Esophagus squamous epithelium (tissue), 4 donors: ENCODE measurements around the gene ARID5B.

Source experiments
- POLR2A ChIP-seq, 4 donors: fragments of 450-650 bp; IDR thresholded peaks; one replicate each; pipeline ENCODE4 v1.6.1; 2017; ENCODE audit warnings: antibody characterized with exemption in 4 of 4, mild to moderate bottlenecking in 4 of 4, moderate library complexity in 3 of 4
- TF ChIP-seq, protein P1 (sequence below), 6 experiments: fragments of 450-650 bp in 4 of 6; fragments of 200-600 bp in 2 of 6; sonication (generic) in 2 of 6; IDR thresholded peaks; one replicate each; pipeline ENCODE4 v1.5.1; 2016 to 2019; ENCODE audit warnings: antibody characterized with exemption in 6 of 6, mild to moderate bottlenecking in 4 of 6, moderate library complexity in 4 of 6

DNA sequence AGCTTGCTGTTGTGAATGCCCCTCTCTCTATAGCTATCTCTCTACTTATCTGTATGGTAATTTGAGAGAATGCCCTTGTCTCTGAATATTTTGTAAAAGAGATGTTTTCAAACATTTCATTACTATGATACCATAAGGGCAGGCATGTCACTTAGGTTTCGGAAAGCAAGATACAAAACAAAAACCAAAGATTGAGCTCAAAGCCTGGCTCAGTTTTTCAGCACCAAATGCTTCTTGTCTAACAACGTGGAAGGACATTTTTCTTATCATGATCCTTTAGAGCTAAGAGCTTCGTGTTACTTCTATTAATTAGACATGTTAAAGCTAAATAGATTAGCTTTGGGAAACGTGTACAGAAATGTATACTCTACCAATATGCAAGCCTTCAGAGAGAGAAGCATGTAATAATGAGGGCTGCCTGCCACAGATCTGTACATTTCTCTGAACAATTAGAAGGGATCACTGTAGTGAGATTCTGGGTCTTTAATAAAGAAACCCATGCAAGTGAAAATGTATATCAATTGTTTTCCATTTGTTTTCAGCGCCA lies 148.9 kb downstream of the ARID5B start:
- TF ChIP-seq, protein P1, sequence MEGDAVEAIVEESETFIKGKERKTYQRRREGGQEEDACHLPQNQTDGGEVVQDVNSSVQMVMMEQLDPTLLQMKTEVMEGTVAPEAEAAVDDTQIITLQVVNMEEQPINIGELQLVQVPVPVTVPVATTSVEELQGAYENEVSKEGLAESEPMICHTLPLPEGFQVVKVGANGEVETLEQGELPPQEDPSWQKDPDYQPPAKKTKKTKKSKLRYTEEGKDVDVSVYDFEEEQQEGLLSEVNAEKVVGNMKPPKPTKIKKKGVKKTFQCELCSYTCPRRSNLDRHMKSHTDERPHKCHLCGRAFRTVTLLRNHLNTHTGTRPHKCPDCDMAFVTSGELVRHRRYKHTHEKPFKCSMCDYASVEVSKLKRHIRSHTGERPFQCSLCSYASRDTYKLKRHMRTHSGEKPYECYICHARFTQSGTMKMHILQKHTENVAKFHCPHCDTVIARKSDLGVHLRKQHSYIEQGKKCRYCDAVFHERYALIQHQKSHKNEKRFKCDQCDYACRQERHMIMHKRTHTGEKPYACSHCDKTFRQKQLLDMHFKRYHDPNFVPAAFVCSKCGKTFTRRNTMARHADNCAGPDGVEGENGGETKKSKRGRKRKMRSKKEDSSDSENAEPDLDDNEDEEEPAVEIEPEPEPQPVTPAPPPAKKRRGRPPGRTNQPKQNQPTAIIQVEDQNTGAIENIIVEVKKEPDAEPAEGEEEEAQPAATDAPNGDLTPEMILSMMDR (IDR thresholded peaks at IDR 0.05): no peak
- TF ChIP-seq POLR2A (IDR thresholded peaks at IDR 0.05): no peak
